Inferior parietal cortex (tissue), 1 donor: ENCODE measurements around the gene HORMAD2.

Experiments
- DNase-seq: peaks from one replicate; pipeline ENCODE4 v3.0.0-alpha.2; 2016; ENCODE audit errors: extremely low spot score

HORMAD2 gene

GRCh38 chr22:30079952-30080533, at the start of gene HORMAD2:
Gene HORMAD2, plus strand, starts transcription at chr22:30080464. Its CDS starts 13,489 bp downstream, at chr22:30093953.
- DNase-seq: no peak

GRCh38 chr22:30031328-30031727, 48.9 kb upstream of the HORMAD2 start:
- DNase-seq: no peak

GRCh38 chr22:30031764-30032455, 48.4 kb upstream of the HORMAD2 start:
- DNase-seq: no peak

GRCh38 chr22:30033137-30033536, 47.1 kb upstream of the HORMAD2 start:
- no peak for DNase-seq

GRCh38 chr22:30033901-30034300, 46.4 kb upstream of the HORMAD2 start:
- no peak for DNase-seq

GRCh38 chr22:30036656-30037055, 43.6 kb upstream of the HORMAD2 start:
- no peak for DNase-seq

- no peak for DNase-seq
Observed at GRCh38 chr22:30038219-30038618, 42.0 kb upstream of the HORMAD2 start.

GRCh38 chr22:30040499-30041260, 39.6 kb upstream of the HORMAD2 start:
- DNase-seq: no peak

GRCh38 chr22:30041475-30041874, 38.8 kb upstream of the HORMAD2 start:
- no peak for DNase-seq

GRCh38 chr22:30041881-30042280, 38.4 kb upstream of the HORMAD2 start:
- DNase-seq: no peak

GRCh38 chr22:30043161-30043560, 37.1 kb upstream of the HORMAD2 start:
- DNase-seq: no peak

GRCh38 chr22:30044369-30044768, 35.9 kb upstream of the HORMAD2 start:
- DNase-seq: no peak

- DNase-seq: no peak
Observed at GRCh38 chr22:30044881-30045493, 35.3 kb upstream of the HORMAD2 start.

GRCh38 chr22:30045494-30045887, 34.8 kb upstream of the HORMAD2 start:
- DNase-seq: no peak

GRCh38 chr22:30045901-30046715, 34.2 kb upstream of the HORMAD2 start:
- DNase-seq: no peak

- no peak for DNase-seq
Observed at GRCh38 chr22:30046716-30047363, 33.4 kb upstream of the HORMAD2 start.

- no peak for DNase-seq
Observed at GRCh38 chr22:30047364-30047738, 32.9 kb upstream of the HORMAD2 start.

GRCh38 chr22:30048681-30049080, 31.6 kb upstream of the HORMAD2 start:
- no peak for DNase-seq

GRCh38 chr22:30054067-30054763, 26.0 kb upstream of the HORMAD2 start:
- no peak for DNase-seq

GRCh38 chr22:30054764-30055069, 25.5 kb upstream of the HORMAD2 start:
- DNase-seq: no peak

- no peak for DNase-seq
Observed at GRCh38 chr22:30056015-30056414, 24.2 kb upstream of the HORMAD2 start.
